OCI-LY7 (cell line): ENCODE results near the gene MSRB1. TPM values are rescaled to one million over a fixed set of nuclear protein-coding genes. Genes with fewer than 3 reads are reported as not detected.

ENCODE experiments used
- BruUV-seq: library from RNA; stranded (reverse); fragments of 400-500 nt; replicated peaks from 2 replicates; lab custom pipeline; 2021; lab: Mats Ljungman, UMichigan
- CTCF ChIA-PET: fragments of 300-600 bp; sonication (Branson Sonifier 250); formaldehyde crosslinking; loops from one replicate; lab custom pipeline; 2022; ENCODE audit warnings: antibody characterized with exemption; ENCODE audit not compliant: unreplicated experiment; lab: Charles Lee
- POLR2A ChIA-PET: fragments of 300-600 bp; sonication (Branson Sonifier 250); formaldehyde crosslinking; loops from one replicate; lab custom pipeline; 2022; ENCODE audit warnings: antibody characterized with exemption; lab: Charles Lee
- DNase-seq: peaks from one replicate; pipeline ENCODE4 v3.0.0-alpha.2; 2015; ENCODE audit warnings: low spot score
- H2AFZ ChIP-seq: fragments of 200-600 bp; sonication (generic), shearing (Covaris generic); 2 replicates; pipeline ENCODE4 v1.6.1; 2014; ENCODE audit warnings: mild to moderate bottlenecking, antibody characterized with exemption, low read length, moderate library complexity
- H3K27ac ChIP-seq: fragments of 200-600 bp; sonication (generic); 2 replicates; pipeline ENCODE4 v1.5.1; 2014; ENCODE audit warnings: mixed run types, low read depth, mild to moderate bottlenecking, moderate library complexity, low read length, inconsistent platforms; ENCODE audit not compliant: poor library complexity, severe bottlenecking
- H3K36me3 ChIP-seq: fragments of 200-600 bp; sonication (generic); 2 replicates; pipeline ENCODE4 v1.6.1; 2014; ENCODE audit warnings: mild to moderate bottlenecking, antibody characterized with exemption, low read length, moderate library complexity, mixed read lengths; ENCODE audit not compliant: insufficient read depth
- H3K4me1 ChIP-seq: fragments of 200-600 bp; sonication (generic); 2 replicates; pipeline ENCODE4 v1.5.1; 2014; ENCODE audit warnings: mild to moderate bottlenecking, low read length; ENCODE audit not compliant: insufficient read depth, poor library complexity, severe bottlenecking
- H3K4me2 ChIP-seq: fragments of 200-600 bp; sonication (generic); 2 replicates; pipeline ENCODE4 v1.6.1; 2014; ENCODE audit warnings: mild to moderate bottlenecking, low read length
- H3K4me3 ChIP-seq: fragments of 200-600 bp; sonication (generic); 2 replicates; pipeline ENCODE4 v1.5.1; 2014; ENCODE audit warnings: mild to moderate bottlenecking, low read depth, low read length; ENCODE audit not compliant: poor library complexity, severe bottlenecking
- H3K79me2 ChIP-seq: fragments of 200-600 bp; sonication (generic); 2 replicates; pipeline ENCODE4 v1.6.1; 2016; ENCODE audit warnings: low read depth, mild to moderate bottlenecking, low read length, moderate library complexity, mixed read lengths; ENCODE audit not compliant: insufficient read depth
- H3K9me2 ChIP-seq: fragments of 200-600 bp; sonication (generic); 2 replicates; pipeline ENCODE4 v1.6.1; 2016; ENCODE audit warnings: mild to moderate bottlenecking, low read length, mixed read lengths; ENCODE audit not compliant: insufficient read depth
- H3K9me3 ChIP-seq: fragments of 200-600 bp; sonication (generic); 2 replicates; pipeline ENCODE4 v1.6.1; 2014; ENCODE audit warnings: mild to moderate bottlenecking, mixed run types, low read length, mixed read lengths
- H4K20me1 ChIP-seq: fragments of 200-600 bp; sonication (generic); 2 replicates; pipeline ENCODE4 v1.6.1; 2014; ENCODE audit warnings: mild to moderate bottlenecking, antibody characterized with exemption, low read length, moderate library complexity, mixed read lengths; ENCODE audit not compliant: insufficient read depth
- EZH2phosphoT487 ChIP-seq: fragments of 200-600 bp; sonication (generic); IDR thresholded peaks from 2 replicates; pipeline ENCODE4 v1.6.1; 2018; ENCODE audit warnings: low read depth, borderline replicate concordance, mild to moderate bottlenecking, mixed run types, antibody characterized with exemption, low read length, moderate library complexity, mixed read lengths
- intact Hi-C: fragments of 100-400 bp; cut with micrococcal nuclease; formaldehyde crosslinking; loops from one replicate; pipeline ENCODE4 v1.10.0; 2022; ENCODE audit not compliant: unreplicated experiment
- total RNA-seq, 2 experiments: library from RNA; depleted of rRNA in 1 of 2; stranded (reverse); fragments of >200 nt in 1 of 2; shearing (Covaris generic) in 1 of 2; gene quantifications; 2 replicates each; pipeline ENCODE4 v1.2.3, GENCODE V29; 2014 to 2022
- TF ChIP-seq, protein P1 (sequence below): fragments of 200-600 bp; sonication (generic); conservative IDR thresholded peaks from 2 replicates; pipeline ENCODE4 v1.5.1; 2014; ENCODE audit warnings: mild to moderate bottlenecking, antibody characterized with exemption, low read length, moderate library complexity, mixed read lengths

Gene MSRB1
- total RNA-seq, 2 experiments from 2014 or later, result 9.0 to 17.6 TPM

DNA sequence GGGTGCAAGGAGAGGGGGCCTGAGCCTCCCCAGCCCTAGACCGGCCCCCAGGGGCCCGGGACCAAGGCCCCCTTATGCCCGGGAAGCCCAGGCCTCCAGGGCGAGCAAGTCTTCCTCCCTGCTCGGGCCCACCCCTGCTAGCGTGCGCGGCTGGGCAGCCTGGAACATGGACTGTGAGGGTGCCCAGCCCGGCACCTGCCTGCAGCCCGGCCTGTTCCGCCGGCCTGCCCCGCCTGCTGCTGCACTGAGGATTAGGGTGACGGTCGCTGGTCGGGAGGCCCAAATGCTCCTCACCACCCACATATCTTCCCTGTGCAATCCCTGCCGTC lies 30.8 kb downstream of the MSRB1 start:
- no TSS peak for BruUV-seq
- no peak for TF ChIP-seq EZH2phosphoT487
- TF ChIP-seq, protein P1, sequence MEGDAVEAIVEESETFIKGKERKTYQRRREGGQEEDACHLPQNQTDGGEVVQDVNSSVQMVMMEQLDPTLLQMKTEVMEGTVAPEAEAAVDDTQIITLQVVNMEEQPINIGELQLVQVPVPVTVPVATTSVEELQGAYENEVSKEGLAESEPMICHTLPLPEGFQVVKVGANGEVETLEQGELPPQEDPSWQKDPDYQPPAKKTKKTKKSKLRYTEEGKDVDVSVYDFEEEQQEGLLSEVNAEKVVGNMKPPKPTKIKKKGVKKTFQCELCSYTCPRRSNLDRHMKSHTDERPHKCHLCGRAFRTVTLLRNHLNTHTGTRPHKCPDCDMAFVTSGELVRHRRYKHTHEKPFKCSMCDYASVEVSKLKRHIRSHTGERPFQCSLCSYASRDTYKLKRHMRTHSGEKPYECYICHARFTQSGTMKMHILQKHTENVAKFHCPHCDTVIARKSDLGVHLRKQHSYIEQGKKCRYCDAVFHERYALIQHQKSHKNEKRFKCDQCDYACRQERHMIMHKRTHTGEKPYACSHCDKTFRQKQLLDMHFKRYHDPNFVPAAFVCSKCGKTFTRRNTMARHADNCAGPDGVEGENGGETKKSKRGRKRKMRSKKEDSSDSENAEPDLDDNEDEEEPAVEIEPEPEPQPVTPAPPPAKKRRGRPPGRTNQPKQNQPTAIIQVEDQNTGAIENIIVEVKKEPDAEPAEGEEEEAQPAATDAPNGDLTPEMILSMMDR, result no peak
- H3K4me2 ChIP-seq, result no peak overlapping the region
- no peaks in the 10 kb centered on the region for H3K9me3 ChIP-seq
- POLR2A ChIA-PET, result no interaction called here
- no peak overlapping the region for H3K27ac ChIP-seq
- no peaks in the 10 kb centered on the region for H3K4me1 ChIP-seq
- no peak overlapping the region for H3K4me3 ChIP-seq
- CTCF ChIA-PET, result no interaction called here
- DNase-seq, result no peak
- H3K36me3 ChIP-seq, result no peaks in the 10 kb centered on the region
- intact Hi-C loops, result no loop called here
- no peaks in the 10 kb centered on the region for H4K20me1 ChIP-seq
- H3K79me2 ChIP-seq, result no peaks in the 10 kb centered on the region
- no peak overlapping the region for H2AFZ ChIP-seq
- no peaks in the 10 kb centered on the region for H3K9me2 ChIP-seq

DNA sequence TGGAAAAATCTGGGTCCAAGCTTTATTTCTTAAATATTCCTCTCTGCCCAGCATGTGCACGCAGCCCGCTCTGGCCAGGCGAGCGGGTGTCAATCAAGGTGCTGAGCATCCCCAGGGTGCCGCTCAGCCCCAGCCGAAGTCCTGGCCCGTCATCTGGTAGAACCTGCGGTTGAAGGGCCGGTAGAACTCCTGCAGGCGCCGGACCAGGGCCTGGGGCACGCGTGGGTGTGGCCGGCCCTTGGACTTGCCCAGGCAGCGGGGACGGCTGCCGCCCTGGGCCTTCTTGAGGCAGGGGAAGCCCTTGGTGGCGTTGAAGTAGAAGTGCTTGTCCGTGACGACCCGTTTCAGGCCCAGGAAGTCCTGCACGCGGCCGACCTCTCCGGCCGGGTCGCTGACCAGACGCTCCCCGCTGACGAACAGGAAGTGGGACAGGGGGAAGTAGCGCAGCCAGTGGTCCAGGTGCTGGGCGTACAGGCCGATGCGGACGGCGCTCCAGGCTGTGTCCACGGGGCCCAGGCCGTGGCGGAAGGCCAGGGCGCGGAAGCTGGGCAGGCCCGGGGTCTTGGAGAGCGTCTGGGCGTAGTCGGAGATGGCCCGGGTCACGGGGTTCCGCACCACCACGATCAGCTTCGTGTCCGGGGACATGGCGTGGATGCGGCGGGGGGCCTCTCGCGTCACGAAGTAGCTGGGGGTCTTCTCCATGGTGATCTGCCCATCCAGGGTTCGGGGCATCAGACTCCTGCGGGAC lies 31.4 kb downstream of the MSRB1 start:
- H3K4me1 ChIP-seq, result no peaks in the 10 kb centered on the region
- TF ChIP-seq, protein P1, result no peak
- TF ChIP-seq EZH2phosphoT487, result no peak
- H3K36me3 ChIP-seq, result no peaks in the 10 kb centered on the region
- H3K27ac ChIP-seq, result no peak overlapping the region
- no peaks in the 10 kb centered on the region for H3K9me3 ChIP-seq
- BruUV-seq, result no TSS peak
- H3K4me3 ChIP-seq, result no peak overlapping the region
- ChIA-PET CTCF (no interaction called here), POLR2A (no interaction called here)
- no peaks in the 10 kb centered on the region for H4K20me1 ChIP-seq
- H3K79me2 ChIP-seq, result no peaks in the 10 kb centered on the region
- no peak overlapping the region for H3K4me2 ChIP-seq
- no peak for DNase-seq
- intact Hi-C loops, result no loop called here
- no peak overlapping the region for H2AFZ ChIP-seq
- no peaks in the 10 kb centered on the region for H3K9me2 ChIP-seq

GRCh38 chr16:1909561-1910231 lies 33.3 kb downstream of the MSRB1 start:
- Histone ChIP-seq H2AFZ (no peak overlapping the region), H3K9me2 (no peaks in the 10 kb centered on the region), H3K27ac (no peak overlapping the region), H3K4me2 (no peak overlapping the region), H4K20me1 (no peaks in the 10 kb centered on the region), H3K9me3 (no peaks in the 10 kb centered on the region), H3K4me1 (no peaks in the 10 kb centered on the region), H3K4me3 (no peak overlapping the region), H3K79me2 (no peaks in the 10 kb centered on the region), H3K36me3 (no peaks in the 10 kb centered on the region)
- no TSS peak for BruUV-seq
- no peak for DNase-seq
- POLR2A ChIA-PET, result no interaction called here
- TF ChIP-seq EZH2phosphoT487, result no peak
- TF ChIP-seq, protein P1, result no peak
- intact Hi-C loops, result no loop called here
- CTCF ChIA-PET, result no interaction called here
